ENCODE results near the gene C1orf167.
A peak's percentile ranks its signal among the peaks of the same experiment; 100 is the strongest.

Gene C1orf167

DNA sequence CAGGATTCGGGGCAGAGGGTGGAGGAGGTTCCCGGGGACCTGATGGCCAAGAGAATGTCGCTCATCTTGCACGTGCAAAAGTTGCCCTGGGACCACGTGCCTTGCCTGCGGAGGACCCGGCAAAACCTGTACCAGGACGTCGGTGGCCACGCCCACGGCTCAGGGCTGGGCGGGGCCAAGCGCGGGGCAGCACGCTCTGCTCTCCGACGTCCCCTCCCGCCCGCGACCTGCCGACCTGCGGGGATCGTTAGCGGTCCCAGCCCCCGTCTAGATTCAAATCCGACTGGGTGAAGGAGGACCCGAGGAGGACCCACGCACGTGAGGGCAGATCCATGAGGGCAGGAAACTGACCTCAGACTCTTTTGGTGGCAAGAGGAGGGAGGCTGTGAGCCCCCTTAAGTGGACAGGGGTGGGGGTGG is at the start of gene C1orf167:
TSS of gene C1orf167 (plus strand) at position 206 of the 419 bp plus-strand sequence. CDS start 2,208 bp downstream, outside the sequence.
- DNase-seq (ENCODE audit: low read depth in 4 of 4, low spot score in 1 of 4) = peak in 2 of 4 experiments; percentile 17 to 28

GRCh38 chr1:11712285-11712684 is 49.7 kb upstream of the C1orf167 start:
- no peak for DNase-seq (ENCODE audit: low read depth in 4 of 4, low spot score in 1 of 4)

DNA sequence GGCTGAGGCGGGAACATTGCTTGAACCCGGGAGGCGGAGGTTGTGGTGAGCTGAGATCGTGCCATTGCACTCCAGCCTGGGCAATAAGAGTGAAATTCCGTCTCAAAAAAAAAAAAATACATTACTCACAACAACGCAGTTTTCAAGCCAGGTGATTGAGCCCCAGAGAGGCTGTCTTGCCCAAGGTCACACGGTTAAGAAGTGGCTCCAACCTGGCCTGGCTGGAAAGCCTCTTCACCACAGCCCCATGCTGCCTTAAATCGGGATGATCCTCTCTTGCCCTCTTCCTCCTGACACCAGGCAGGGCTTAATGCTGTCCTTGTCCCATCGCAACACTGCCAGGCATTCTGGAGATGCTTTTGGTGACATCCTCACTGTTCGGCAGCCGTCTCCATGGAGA is 48.9 kb upstream of the C1orf167 start:
- no peak for DNase-seq (ENCODE audit: low read depth in 4 of 4, low spot score in 1 of 4)

DNA sequence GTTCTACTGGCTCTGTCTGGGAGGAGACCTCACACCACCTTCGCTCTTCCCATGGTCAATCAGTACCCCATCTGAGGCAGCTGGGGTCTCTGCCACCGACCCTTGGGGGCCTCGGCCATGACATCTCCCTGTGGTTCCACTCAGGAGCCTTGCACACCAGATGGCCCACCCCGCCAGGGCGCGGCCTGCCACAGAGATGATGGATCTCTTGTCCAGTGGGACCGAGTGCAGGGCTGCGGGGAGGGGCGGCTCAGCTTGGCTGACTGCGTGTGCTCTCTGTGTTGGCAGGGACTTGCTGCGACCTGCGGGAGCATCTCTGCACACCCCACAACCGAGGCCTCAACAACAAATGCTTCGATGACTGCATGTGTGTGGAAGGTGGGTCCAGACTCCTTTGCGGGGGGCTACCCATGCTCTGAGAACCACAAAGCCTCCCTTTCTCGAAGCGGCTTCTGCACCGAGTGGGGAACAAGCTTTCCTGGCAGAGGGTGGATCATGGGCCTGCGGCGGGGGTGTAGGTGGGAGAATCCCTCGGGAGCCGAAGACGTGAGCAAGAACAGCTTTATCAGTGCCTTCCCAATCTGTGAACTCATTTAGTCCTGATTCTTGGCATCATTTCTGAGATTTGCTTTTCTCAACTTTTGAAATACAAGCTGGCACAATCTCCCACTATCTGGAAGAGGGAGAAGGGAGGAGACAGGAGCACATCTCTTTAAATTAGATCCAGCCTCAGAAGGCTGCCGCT is 47.0 kb upstream of the C1orf167 start:
- no peak for DNase-seq (ENCODE audit: low read depth in 4 of 4, low spot score in 1 of 4)

DNA sequence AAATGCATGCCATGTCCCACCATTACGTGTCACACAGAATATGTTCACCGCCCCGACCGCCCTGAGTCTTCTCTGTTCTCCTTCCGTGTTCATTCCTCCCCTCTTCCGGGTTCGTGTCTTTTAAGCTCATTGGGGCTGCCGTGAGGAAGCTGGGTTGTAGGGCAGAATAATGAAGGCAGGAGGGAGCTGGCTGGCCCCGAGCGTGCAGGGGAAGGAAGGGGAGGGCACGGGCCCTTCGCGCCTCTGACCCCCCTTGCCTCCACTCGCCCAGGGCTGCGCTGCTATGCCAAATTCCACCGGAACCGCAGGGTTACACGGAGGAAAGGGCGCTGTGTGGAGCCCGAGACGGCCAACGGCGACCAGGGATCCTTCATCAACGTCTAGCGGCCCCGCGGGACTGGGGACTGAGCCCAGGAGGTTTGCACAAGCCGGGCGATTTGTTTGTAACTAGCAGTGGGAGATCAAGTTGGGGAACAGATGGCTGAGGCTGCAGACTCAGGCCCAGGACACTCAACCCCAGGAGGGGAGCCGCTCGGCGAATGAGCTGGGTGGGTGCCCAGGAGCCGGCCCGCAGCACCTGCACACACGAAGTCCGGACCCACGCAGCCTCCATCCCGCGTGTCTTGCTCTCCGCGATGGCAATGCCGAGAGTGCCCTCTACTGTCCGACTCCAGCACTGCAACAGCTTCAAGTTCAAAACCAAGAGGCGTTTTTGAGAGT is 42.5 kb upstream of the C1orf167 start:
- peak; percentile 72 to 86 (median 78) for DNase-seq (ENCODE audit: low read depth in 4 of 4, low spot score in 1 of 4)

DNA sequence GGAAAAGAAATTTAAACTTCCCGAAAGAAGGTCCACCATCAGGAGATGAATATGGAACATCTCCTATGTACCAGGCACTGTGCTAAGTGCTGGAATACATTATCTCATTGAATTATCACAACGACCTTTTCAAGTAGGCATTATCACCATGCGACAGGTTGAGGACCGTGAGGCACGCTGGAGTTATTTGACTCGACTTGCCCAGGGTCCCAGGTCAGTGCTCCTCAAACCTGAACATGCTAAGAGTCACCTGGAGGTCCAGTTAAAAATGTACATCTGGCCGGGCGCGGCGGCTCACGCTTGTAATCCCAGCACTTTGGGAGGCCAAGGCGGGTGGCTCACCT is 42.0 kb upstream of the C1orf167 start:
- DNase-seq (ENCODE audit: low read depth in 4 of 4, low spot score in 1 of 4) = no peak

GRCh38 chr1:11720525-11720924 is 41.5 kb upstream of the C1orf167 start:
- DNase-seq (ENCODE audit: low read depth in 4 of 4, low spot score in 1 of 4) = no peak

- DNase-seq (ENCODE audit: low read depth in 4 of 4, low spot score in 1 of 4) = no peak
Measured at GRCh38 chr1:11721311-11721710, 40.7 kb upstream of the C1orf167 start.

DNA sequence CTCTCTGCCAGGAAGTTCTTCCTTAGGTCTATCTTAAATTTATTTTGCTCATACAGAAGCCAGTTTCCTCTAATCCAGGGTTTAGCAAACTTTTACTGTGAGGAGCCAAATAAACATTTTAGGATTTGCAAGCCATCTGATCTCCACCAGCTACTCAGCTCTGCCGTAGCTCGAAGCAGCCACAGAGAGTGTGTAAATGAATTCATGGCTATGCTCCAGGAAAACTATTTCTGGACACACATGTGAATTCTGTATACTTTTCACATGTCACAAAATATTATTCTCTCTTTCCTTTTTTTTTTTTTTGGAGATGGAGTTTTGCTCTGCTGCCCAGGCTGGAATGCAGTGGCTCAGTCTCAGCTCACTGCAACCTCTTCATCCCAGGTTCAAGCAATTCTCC is 39.5 kb upstream of the C1orf167 start:
- no peak for DNase-seq (ENCODE audit: low read depth in 4 of 4, low spot score in 1 of 4)

DNA sequence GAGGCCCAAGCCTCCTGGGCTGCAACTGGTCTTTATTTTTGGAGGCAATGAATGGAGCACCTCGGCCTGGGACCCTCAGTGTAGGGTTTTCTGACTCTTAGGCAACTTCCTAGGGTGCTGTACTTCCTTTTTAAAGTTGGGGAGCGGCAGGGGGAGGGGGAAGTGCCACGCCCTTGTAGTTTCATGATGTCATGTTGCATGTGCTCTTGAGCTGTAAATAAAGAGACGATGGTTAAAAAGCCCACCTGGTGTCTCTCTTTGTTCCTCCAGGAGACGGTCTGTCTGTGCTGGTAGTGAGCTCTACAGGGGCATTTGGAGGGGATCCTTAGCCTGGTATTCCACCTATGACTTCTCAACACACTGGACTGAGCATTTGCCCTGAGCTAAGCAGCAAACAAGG is 36.4 kb upstream of the C1orf167 start:
- DNase-seq (ENCODE audit: low read depth in 4 of 4, low spot score in 1 of 4) = no peak

- no peak for DNase-seq (ENCODE audit: low read depth in 4 of 4, low spot score in 1 of 4)
Measured at GRCh38 chr1:11727119-11727518, 34.9 kb upstream of the C1orf167 start.

- DNase-seq (ENCODE audit: low read depth in 4 of 4, low spot score in 1 of 4) = no peak
Measured at GRCh38 chr1:11728126-11728806, 33.7 kb upstream of the C1orf167 start.

DNA sequence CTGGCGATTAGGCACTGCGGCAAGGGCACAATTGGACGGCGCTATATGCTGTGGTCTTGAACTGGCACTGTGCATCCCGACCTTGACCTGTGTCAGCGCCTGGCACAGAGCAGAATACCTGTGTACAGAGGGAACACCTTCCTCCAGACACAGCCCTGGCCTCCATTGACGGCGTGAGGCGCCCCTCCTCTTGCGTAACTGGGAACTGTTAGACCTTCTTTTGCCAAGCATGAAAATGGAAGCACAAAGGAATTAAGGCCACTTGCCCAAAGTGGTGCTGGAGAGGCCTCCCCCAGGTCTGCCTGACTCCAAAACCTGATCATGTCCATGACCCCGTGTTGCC is 32.9 kb upstream of the C1orf167 start:
- no peak for DNase-seq (ENCODE audit: low read depth in 4 of 4, low spot score in 1 of 4)

DNA sequence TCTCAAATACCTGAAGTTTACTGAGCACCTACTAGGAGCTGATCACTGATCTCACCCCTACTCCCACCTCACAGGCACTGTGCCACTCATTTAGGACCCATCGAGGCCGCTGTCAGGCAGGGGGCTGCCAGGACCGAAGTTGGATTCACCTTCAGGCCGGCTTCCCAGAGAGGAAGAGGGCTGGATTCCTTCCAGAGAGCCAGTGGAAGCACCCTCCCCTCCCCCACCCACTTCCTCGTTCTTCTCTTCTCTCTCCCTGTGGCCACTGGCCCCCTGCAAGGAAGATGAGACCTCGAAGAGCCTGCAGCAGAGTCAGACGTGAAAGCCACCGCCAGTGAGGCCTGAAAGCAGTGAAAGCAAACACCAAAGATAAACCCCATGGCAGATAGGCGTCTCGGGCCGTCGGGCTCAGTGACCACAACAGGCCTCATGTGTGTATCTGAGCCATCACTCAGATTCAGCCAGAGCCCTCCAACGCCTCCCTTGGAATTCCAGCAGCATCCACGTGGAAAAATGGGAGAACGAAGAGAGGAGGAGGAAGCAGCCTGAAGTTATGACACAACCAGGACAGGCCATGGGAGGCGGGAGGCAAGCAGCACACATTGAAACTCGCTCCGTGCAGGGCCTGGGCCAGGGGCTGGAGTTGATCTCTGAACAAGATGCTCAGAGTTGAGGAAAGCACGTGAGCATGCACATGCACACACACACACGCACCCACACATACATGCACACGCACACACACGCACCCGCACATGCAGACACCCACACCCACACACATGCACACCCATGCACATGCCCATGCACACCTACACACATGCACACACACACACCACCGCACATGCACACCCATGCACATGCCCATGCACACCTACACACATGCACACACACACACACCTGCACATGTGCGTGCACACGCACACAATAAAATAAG is 32.2 kb upstream of the C1orf167 start:
- DNase-seq (ENCODE audit: low read depth in 4 of 4, low spot score in 1 of 4) = no peak

- DNase-seq (ENCODE audit: low read depth in 4 of 4, low spot score in 1 of 4) = no peak
Measured at GRCh38 chr1:11730429-11730891, 31.5 kb upstream of the C1orf167 start.

DNA sequence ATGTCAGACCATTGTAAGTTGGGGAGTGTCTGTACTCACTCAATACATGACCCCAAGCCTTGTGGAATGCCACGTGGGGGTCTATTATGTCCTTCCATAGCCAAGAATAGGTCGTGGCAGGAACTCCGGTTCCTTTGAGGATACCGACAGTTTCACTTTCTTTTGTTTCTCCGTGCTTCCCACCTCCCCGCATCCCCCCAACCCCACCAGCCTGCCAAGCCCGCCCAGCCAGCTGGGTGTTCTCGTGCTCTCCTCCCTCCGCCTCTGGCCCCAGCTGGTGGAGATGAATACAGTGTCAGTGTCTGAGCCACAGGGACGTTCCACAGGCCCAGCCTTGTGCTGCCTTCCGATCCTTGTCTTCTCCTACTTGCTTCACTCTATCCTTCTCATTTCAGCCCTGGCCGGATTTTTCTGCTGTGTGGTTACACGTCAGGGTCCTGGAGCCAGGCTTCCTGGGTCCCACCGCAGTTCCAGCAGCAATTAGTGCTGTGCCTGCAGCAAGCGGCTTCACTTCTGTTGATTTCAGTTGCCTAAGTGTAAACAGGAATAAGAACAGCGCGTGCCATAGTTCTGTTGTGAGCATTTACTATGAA is 30.2 kb upstream of the C1orf167 start:
- DNase-seq (ENCODE audit: low read depth in 4 of 4, low spot score in 1 of 4) = no peak

GRCh38 chr1:11733306-11733705 is 28.7 kb upstream of the C1orf167 start:
- DNase-seq (ENCODE audit: low read depth in 4 of 4, low spot score in 1 of 4) = no peak

GRCh38 chr1:11735531-11735853 is 26.5 kb upstream of the C1orf167 start:
- no peak for DNase-seq (ENCODE audit: low read depth in 4 of 4, low spot score in 1 of 4)

DNA sequence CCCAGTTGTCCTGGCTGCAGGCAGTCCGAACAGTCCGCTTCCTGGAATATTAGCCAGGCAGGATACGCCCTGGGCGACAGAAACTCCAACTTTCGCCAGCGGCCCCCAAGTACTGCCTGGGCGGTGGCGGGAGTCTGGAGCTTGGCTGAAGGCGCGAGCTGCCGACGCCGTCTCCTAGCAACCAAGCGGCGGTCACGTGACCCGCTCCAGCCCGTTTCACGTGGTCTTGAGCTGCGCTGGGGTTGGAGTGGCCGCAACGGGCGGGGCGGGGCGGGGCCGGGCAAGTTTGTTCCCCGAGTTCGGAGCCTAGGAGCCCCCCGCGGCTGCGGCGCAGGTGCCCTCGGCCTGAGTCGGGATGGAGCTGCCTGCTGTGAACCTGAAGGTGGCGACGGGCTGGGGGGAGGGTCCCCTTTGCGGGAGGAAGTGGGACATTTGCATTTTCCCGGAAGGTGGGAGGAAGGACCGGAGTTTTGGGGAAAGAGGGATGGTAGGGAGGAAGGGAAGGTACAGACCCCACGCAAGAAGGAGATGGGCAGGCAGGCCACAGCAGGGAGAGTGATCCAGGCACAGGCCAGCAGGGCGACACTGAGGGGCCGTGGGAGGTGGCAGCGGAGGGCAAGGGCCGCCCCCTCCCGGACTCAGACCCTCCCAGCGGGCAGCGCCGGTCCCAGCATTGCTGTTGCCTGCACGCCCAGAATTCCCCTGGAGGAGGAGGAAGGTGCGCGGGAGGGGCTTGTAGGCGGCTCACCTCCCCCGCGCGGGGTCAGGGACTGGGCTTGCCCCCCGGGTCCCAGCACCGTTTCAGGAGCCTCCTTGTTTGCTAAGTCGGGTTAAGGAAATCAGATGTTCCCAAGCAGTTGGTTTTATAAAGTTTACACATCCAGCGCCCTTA is 25.9 kb upstream of the C1orf167 start, which contains the start of gene AGTRAP:
TSS of gene AGTRAP (plus strand) at position 283 of the 892 bp plus-strand sequence. CDS start at position 356, 73 bp downstream.
- peak; percentile 61 to 88 (median 78) for DNase-seq (ENCODE audit: low read depth in 4 of 4, low spot score in 1 of 4)
